ENCODE data around the gene CNTN5.

DNA sequence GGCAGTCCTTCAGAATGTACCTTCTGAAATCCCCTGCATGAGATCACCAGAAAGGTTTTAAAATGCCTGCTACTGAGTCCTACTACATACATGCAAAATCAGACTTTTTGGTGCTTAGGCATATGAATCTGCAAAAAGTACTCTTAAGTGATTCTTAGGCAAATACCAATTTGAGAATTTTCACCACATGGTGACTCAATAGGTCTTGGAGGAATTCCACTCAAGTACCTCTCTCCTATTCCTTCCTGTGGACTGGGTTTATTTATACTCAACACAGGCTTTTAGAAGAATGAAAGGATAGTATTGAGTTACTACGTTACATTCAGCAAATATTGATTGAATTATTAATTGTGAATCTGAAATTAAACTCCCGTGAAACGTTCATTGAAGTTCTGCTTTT, 223.9 kb downstream of the CNTN5 start:
- TF ChIP-seq, protein P1, sequence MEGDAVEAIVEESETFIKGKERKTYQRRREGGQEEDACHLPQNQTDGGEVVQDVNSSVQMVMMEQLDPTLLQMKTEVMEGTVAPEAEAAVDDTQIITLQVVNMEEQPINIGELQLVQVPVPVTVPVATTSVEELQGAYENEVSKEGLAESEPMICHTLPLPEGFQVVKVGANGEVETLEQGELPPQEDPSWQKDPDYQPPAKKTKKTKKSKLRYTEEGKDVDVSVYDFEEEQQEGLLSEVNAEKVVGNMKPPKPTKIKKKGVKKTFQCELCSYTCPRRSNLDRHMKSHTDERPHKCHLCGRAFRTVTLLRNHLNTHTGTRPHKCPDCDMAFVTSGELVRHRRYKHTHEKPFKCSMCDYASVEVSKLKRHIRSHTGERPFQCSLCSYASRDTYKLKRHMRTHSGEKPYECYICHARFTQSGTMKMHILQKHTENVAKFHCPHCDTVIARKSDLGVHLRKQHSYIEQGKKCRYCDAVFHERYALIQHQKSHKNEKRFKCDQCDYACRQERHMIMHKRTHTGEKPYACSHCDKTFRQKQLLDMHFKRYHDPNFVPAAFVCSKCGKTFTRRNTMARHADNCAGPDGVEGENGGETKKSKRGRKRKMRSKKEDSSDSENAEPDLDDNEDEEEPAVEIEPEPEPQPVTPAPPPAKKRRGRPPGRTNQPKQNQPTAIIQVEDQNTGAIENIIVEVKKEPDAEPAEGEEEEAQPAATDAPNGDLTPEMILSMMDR (conservative IDR thresholded peaks at IDR 0.05; ENCODE audit: low read depth, low read length), result no peak
- TF ChIP-seq EZH2 (IDR thresholded peaks at IDR 0.05; ENCODE audit: low read length, unreplicated experiment), result no peak
